HL-60 (cell line): ENCODE data around the gene LRRTM3.

Experiments
- DNase-seq, 2 experiments: peaks; one replicate each; pipeline ENCODE4 v3.0.0-alpha.2; 2010 to 2020; ENCODE audit warnings: low read depth in 1 of 2, low spot score in 1 of 2
- H3K27ac ChIP-seq: fragments of 250-450 bp; sonication (Bioruptor Pico); replicated peaks from 2 replicates; pipeline ENCODE4 v1.5.1; 2020; ENCODE audit warnings: mild to moderate bottlenecking, moderate library complexity
- H3K27me3 ChIP-seq: fragments of 250-450 bp; sonication (Bioruptor Pico); 2 replicates; pipeline ENCODE4 v1.5.1; 2021; ENCODE audit warnings: mild to moderate bottlenecking, moderate library complexity; ENCODE audit not compliant: insufficient read depth, poor library complexity, severe bottlenecking
- H3K4me3 ChIP-seq: replicated peaks from 2 replicates; pipeline ENCODE4 v1.5.1; 2011; ENCODE audit warnings: mild to moderate bottlenecking, control low read depth, low read length; ENCODE audit not compliant: insufficient read depth
- GABPA ChIP-seq: IDR thresholded peaks from 2 replicates; pipeline ENCODE4 v1.6.1; 2012; ENCODE audit warnings: low read depth
- POLR2AphosphoS5 ChIP-seq: IDR thresholded peaks from 2 replicates; pipeline ENCODE4 v1.6.1; 2012; ENCODE audit warnings: low read depth
- SPI1 ChIP-seq: IDR thresholded peaks from 2 replicates; pipeline ENCODE4 v1.6.1; 2012; ENCODE audit warnings: low read depth, mild to moderate bottlenecking, borderline replicate concordance
- TF ChIP-seq, protein P1 (sequence below): IDR thresholded peaks from 2 replicates; pipeline ENCODE4 v1.6.1; 2012; ENCODE audit warnings: low read depth; ENCODE audit not compliant: insufficient replicate concordance
- TF ChIP-seq, protein P2 (sequence below): IDR thresholded peaks from one replicate; pipeline ENCODE4 v1.5.1; 2011; ENCODE audit warnings: low read length, control low read depth, inconsistent platforms; ENCODE audit not compliant: insufficient read depth

The LRRTM3 gene

DNA sequence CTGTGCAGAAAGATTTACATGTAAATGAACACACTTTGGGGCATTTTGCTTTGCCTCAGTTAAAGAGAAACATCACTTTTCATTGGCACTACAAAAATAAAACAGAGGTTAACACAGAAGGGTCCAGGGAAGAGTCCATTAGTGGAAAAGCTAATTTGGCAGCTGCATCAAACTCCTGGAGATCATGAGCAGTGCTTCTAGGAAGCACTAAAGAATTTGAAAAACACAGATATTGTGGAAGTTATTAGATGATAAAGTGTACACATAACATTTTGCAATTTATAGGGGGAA, 161.2 kb downstream of the LRRTM3 start:
- H3K27ac ChIP-seq: no peak overlapping the region
- TF ChIP-seq POLR2AphosphoS5: no peak
- no peak for TF ChIP-seq SPI1
- no peak for TF ChIP-seq GABPA
- TF ChIP-seq, protein P1, sequence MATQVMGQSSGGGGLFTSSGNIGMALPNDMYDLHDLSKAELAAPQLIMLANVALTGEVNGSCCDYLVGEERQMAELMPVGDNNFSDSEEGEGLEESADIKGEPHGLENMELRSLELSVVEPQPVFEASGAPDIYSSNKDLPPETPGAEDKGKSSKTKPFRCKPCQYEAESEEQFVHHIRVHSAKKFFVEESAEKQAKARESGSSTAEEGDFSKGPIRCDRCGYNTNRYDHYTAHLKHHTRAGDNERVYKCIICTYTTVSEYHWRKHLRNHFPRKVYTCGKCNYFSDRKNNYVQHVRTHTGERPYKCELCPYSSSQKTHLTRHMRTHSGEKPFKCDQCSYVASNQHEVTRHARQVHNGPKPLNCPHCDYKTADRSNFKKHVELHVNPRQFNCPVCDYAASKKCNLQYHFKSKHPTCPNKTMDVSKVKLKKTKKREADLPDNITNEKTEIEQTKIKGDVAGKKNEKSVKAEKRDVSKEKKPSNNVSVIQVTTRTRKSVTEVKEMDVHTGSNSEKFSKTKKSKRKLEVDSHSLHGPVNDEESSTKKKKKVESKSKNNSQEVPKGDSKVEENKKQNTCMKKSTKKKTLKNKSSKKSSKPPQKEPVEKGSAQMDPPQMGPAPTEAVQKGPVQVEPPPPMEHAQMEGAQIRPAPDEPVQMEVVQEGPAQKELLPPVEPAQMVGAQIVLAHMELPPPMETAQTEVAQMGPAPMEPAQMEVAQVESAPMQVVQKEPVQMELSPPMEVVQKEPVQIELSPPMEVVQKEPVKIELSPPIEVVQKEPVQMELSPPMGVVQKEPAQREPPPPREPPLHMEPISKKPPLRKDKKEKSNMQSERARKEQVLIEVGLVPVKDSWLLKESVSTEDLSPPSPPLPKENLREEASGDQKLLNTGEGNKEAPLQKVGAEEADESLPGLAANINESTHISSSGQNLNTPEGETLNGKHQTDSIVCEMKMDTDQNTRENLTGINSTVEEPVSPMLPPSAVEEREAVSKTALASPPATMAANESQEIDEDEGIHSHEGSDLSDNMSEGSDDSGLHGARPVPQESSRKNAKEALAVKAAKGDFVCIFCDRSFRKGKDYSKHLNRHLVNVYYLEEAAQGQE: no peak
- TF ChIP-seq, protein P2, sequence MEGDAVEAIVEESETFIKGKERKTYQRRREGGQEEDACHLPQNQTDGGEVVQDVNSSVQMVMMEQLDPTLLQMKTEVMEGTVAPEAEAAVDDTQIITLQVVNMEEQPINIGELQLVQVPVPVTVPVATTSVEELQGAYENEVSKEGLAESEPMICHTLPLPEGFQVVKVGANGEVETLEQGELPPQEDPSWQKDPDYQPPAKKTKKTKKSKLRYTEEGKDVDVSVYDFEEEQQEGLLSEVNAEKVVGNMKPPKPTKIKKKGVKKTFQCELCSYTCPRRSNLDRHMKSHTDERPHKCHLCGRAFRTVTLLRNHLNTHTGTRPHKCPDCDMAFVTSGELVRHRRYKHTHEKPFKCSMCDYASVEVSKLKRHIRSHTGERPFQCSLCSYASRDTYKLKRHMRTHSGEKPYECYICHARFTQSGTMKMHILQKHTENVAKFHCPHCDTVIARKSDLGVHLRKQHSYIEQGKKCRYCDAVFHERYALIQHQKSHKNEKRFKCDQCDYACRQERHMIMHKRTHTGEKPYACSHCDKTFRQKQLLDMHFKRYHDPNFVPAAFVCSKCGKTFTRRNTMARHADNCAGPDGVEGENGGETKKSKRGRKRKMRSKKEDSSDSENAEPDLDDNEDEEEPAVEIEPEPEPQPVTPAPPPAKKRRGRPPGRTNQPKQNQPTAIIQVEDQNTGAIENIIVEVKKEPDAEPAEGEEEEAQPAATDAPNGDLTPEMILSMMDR: no peak
- no peak overlapping the region for H3K4me3 ChIP-seq
- DNase-seq: no peak
- no peaks in the 10 kb centered on the region for H3K27me3 ChIP-seq

DNA sequence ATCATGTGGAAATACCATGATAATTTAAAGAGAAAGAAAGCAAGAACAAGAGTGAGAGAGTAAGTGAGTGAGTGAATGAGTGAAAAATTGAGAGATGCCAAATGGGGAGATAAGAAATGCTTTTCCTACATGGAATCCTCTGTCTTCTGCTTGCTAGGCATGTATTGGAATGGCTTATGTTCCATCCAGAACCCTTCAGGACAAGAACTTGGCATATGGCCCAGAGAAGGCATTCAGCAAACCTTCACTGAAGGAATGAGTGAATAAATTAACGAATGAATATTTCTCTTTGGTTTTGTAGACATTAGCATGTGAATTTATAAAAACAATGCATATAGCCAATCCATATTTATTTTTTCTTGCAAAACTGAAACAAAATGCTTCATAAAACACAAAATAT, 162.2 kb downstream of the LRRTM3 start:
- TF ChIP-seq, protein P2: no peak
- TF ChIP-seq SPI1 (no peak), GABPA (no peak), POLR2AphosphoS5 (no peak)
- TF ChIP-seq, protein P1: no peak
- no peak for DNase-seq
- H3K4me3 ChIP-seq: no peak overlapping the region
- no peak overlapping the region for H3K27ac ChIP-seq
- no peaks in the 10 kb centered on the region for H3K27me3 ChIP-seq

DNA sequence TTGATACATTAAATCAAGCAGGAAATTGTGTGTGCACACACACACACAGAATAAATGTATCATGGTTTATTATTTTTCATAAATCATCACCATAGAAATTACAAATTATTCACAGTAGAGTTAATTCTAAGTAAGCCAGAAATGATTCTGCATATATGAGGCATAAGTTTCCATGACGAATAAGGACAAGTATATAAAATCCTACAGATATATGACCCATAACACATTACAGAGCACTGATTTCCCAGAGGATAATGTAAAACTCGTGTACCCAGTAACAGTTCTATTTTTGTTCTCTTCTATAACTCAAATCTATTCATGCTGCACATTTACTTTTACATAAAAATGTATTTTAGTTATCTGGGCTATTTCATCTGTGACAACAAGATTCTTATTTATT, 169.7 kb downstream of the LRRTM3 start:
- TF ChIP-seq, protein P1: no peak
- no peaks in the 10 kb centered on the region for H3K27me3 ChIP-seq
- H3K27ac ChIP-seq: no peak overlapping the region
- DNase-seq: no peak
- H3K4me3 ChIP-seq: no peak overlapping the region

DNA sequence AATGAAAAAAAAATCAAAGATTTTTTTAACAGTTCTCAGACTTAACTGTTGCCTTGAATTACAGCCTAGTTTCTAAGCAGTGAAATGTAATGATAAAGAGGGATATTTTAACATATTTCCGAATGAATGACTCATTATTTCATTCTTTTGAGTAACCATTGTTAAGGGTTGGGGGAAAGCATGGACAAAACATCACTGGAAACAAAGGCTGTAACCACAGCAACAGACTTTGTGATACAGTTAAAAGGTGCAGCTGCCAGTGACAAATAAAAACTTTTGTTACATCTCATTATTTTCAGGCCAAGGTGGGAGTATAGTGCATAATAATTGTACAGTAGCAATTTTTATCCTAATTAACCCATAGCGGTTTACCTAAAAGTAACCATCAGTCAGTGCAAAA, 172.6 kb downstream of the LRRTM3 start:
- DNase-seq: no peak
- H3K27ac ChIP-seq: no peak overlapping the region
- no peak overlapping the region for H3K4me3 ChIP-seq
- H3K27me3 ChIP-seq: no peaks in the 10 kb centered on the region
- TF ChIP-seq, protein P2: no peak
- TF ChIP-seq, protein P1: no peak
- no peak for TF ChIP-seq GABPA
- no peak for TF ChIP-seq SPI1
- no peak for TF ChIP-seq POLR2AphosphoS5
